RCC 7860 (cell line): ENCODE measurements around the gene THSD7A.

Experiments
- DNase-seq: peaks from one replicate; pipeline ENCODE4 v3.0.0-alpha.2; 2015; ENCODE audit warnings: low spot score
- FAIRE-seq: peaks from 2 replicates; lab custom pipeline; 2012; peaks lifted over from hg19 to GRCh38; lab: Jason Lieb, UNC

The THSD7A gene

GRCh38 chr7:11434366-11434765, 397.6 kb downstream of the THSD7A start:
- DNase-seq (no peak), FAIRE-seq (no peak)

GRCh38 chr7:11430841-11431240, 401.2 kb downstream of the THSD7A start:
- DNase-seq = no peak
- no peak for FAIRE-seq

- FAIRE-seq (no peak), DNase-seq (no peak)
These were observed 401.9 kb downstream of the THSD7A start for GRCh38 chr7:11430112-11430511.

GRCh38 chr7:11428877-11429581, 403.0 kb downstream of the THSD7A start:
- FAIRE-seq = no peak
- DNase-seq = no peak

GRCh38 chr7:11427686-11428273, 404.2 kb downstream of the THSD7A start:
- DNase-seq (peak; percentile 54), FAIRE-seq (peak; percentile 86)

- DNase-seq (no peak), FAIRE-seq (no peak)
These were observed 408.0 kb downstream of the THSD7A start for GRCh38 chr7:11424006-11424405.

GRCh38 chr7:11420049-11420448, 411.9 kb downstream of the THSD7A start:
- DNase-seq = no peak
- no peak for FAIRE-seq

GRCh38 chr7:11416641-11417458, 415.1 kb downstream of the THSD7A start:
- FAIRE-seq (no peak), DNase-seq (no peak)

GRCh38 chr7:11415101-11415500, 416.9 kb downstream of the THSD7A start:
- DNase-seq (no peak), FAIRE-seq (no peak)

- FAIRE-seq (no peak), DNase-seq (no peak)
These were observed 418.1 kb downstream of the THSD7A start for GRCh38 chr7:11413901-11414300.

- DNase-seq (no peak), FAIRE-seq (no peak)
These were observed 420.0 kb downstream of the THSD7A start for GRCh38 chr7:11412036-11412435.

GRCh38 chr7:11410656-11411644, 421.0 kb downstream of the THSD7A start:
- no peak for FAIRE-seq
- no peak for DNase-seq

GRCh38 chr7:11404355-11404754, 427.6 kb downstream of the THSD7A start:
- DNase-seq = no peak
- FAIRE-seq = no peak

- no peak for FAIRE-seq
These were observed 428.2 kb downstream of the THSD7A start for GRCh38 chr7:11403781-11404180.

GRCh38 chr7:11394438-11394837, 437.6 kb downstream of the THSD7A start:
- no peak for FAIRE-seq
- DNase-seq = no peak

More at GRCh38 chr7:11403781-11404180, 428.2 kb downstream of the THSD7A start:
- no peak for DNase-seq

GRCh38 chr7:11379641-11380040, 452.4 kb downstream of the THSD7A start:
- FAIRE-seq (peak; percentile 14), DNase-seq (peak; percentile 29)

GRCh38 chr7:11376529-11376928, 455.5 kb downstream of the THSD7A start:
- FAIRE-seq = peak; percentile 84
- peak; percentile 24 for DNase-seq

- FAIRE-seq (no peak), DNase-seq (no peak)
These were observed 457.4 kb downstream of the THSD7A start for GRCh38 chr7:11374629-11375028.

GRCh38 chr7:11373546-11374142, 458.4 kb downstream of the THSD7A start:
- FAIRE-seq (peak; percentile 74), DNase-seq (peak; percentile 18)

GRCh38 chr7:11369696-11370095, 462.3 kb downstream of the THSD7A start:
- FAIRE-seq (no peak), DNase-seq (no peak)
